ENCODE measurements around the gene AGFG1.

DNA sequence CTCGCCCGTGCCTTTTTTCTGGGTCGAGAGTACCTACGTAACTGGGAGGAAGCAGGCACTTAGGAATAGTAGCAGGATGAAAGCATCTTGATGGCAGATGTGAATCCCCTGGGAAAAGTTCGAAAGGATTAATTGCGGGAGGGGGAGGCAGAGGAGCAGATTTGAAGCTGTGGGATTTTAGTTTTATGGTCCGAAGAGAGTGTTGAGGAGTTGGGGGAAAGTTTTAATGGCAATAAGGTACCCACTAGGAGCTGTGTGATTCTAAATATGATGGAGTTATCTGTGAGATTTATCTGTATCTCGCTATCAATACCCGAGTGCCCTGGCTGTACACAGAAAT, 1.1 kb downstream of the AGFG1 start:
- TF ChIP-seq, protein P1, sequence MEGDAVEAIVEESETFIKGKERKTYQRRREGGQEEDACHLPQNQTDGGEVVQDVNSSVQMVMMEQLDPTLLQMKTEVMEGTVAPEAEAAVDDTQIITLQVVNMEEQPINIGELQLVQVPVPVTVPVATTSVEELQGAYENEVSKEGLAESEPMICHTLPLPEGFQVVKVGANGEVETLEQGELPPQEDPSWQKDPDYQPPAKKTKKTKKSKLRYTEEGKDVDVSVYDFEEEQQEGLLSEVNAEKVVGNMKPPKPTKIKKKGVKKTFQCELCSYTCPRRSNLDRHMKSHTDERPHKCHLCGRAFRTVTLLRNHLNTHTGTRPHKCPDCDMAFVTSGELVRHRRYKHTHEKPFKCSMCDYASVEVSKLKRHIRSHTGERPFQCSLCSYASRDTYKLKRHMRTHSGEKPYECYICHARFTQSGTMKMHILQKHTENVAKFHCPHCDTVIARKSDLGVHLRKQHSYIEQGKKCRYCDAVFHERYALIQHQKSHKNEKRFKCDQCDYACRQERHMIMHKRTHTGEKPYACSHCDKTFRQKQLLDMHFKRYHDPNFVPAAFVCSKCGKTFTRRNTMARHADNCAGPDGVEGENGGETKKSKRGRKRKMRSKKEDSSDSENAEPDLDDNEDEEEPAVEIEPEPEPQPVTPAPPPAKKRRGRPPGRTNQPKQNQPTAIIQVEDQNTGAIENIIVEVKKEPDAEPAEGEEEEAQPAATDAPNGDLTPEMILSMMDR (IDR thresholded peaks at IDR 0.05) = no peak
- no peak for TF ChIP-seq EP300 (IDR thresholded peaks at IDR 0.05)
